ENCODE measurements around the gene DSCAM. TPM values are rescaled to one million over a fixed set of nuclear protein-coding genes. Genes with fewer than 3 reads are reported as not detected.

Gene DSCAM
- total RNA-seq, 1 donor from 2014 or later: not detected

GRCh38 chr21:40512590-40512989 is 334.4 kb downstream of the DSCAM start:
- DNase-seq (ENCODE audit: low spot score): no peak
- intact Hi-C loops (cut with DNase I): no loop called here

GRCh38 chr21:40507978-40508377 is 339.0 kb downstream of the DSCAM start:
- intact Hi-C loops (cut with DNase I): no loop called here
- no peak for DNase-seq (ENCODE audit: low spot score)

GRCh38 chr21:40505681-40506080 is 341.3 kb downstream of the DSCAM start:
- no peak for DNase-seq (ENCODE audit: low spot score)
- intact Hi-C loops (cut with DNase I): no loop called here

GRCh38 chr21:40505244-40505643 is 341.7 kb downstream of the DSCAM start:
- DNase-seq (ENCODE audit: low spot score): no peak
- intact Hi-C loops (cut with DNase I): no loop called here

GRCh38 chr21:40504825-40505224 is 342.1 kb downstream of the DSCAM start:
- DNase-seq (ENCODE audit: low spot score): no peak
- intact Hi-C loops (cut with DNase I): no loop called here

GRCh38 chr21:40496116-40496515 is 350.8 kb downstream of the DSCAM start:
- intact Hi-C loops (cut with DNase I): no loop called here
- DNase-seq (ENCODE audit: low spot score): no peak

- intact Hi-C loops (cut with DNase I): no loop called here
- DNase-seq (ENCODE audit: low spot score): no peak
These were observed 356.6 kb downstream of the DSCAM start for GRCh38 chr21:40490408-40490807.

- DNase-seq (ENCODE audit: low spot score): no peak
- intact Hi-C loops (cut with DNase I): no loop called here
These were observed 358.0 kb downstream of the DSCAM start for GRCh38 chr21:40489001-40489400.

GRCh38 chr21:40481764-40482163 is 365.2 kb downstream of the DSCAM start:
- intact Hi-C loops (cut with DNase I): no loop called here
- DNase-seq (ENCODE audit: low spot score): no peak

GRCh38 chr21:40474513-40474912 is 372.4 kb downstream of the DSCAM start:
- no peak for DNase-seq (ENCODE audit: low spot score)
- intact Hi-C loops (cut with DNase I): no loop called here

GRCh38 chr21:40472013-40472412 is 374.9 kb downstream of the DSCAM start:
- intact Hi-C loops (cut with DNase I): no loop called here
- no peak for DNase-seq (ENCODE audit: low spot score)

GRCh38 chr21:40471103-40471502 is 375.9 kb downstream of the DSCAM start:
- intact Hi-C loops (cut with DNase I): no loop called here
- DNase-seq (ENCODE audit: low spot score): no peak

GRCh38 chr21:40466893-40467483 is 380.0 kb downstream of the DSCAM start:
- DNase-seq (ENCODE audit: low spot score): no peak
- intact Hi-C loops (cut with DNase I): loop anchor here (2.0 to 10.0 kb wide), 2 partner anchors 378 to 602 kb away; partner anchors contain the start of gene DSCAM

- intact Hi-C loops (cut with DNase I): loop anchor here (10.0 kb wide), 1 partner anchor 379 kb away; the partner anchor contains the start of gene DSCAM
- DNase-seq (ENCODE audit: low spot score): no peak
These were observed 381.6 kb downstream of the DSCAM start for GRCh38 chr21:40465382-40465781.

- DNase-seq (ENCODE audit: low spot score): no peak
- intact Hi-C loops (cut with DNase I): loop anchor here (10.0 kb wide), 1 partner anchor 382 kb away; the partner anchor contains the start of gene DSCAM
These were observed 383.8 kb downstream of the DSCAM start for GRCh38 chr21:40463176-40463575.

- DNase-seq (ENCODE audit: low spot score): no peak
- intact Hi-C loops (cut with DNase I): loop anchor here (10.0 kb wide), 1 partner anchor 384 kb away; the partner anchor contains the start of gene DSCAM
These were observed 385.9 kb downstream of the DSCAM start for GRCh38 chr21:40461008-40461407.

GRCh38 chr21:40457741-40458140 is 389.2 kb downstream of the DSCAM start:
- intact Hi-C loops (cut with DNase I): no loop called here
- no peak for DNase-seq (ENCODE audit: low spot score)

- intact Hi-C loops (cut with DNase I): no loop called here
- DNase-seq (ENCODE audit: low spot score): no peak
These were observed 392.9 kb downstream of the DSCAM start for GRCh38 chr21:40454057-40454456.

- intact Hi-C loops (cut with DNase I): no loop called here
- no peak for DNase-seq (ENCODE audit: low spot score)
These were observed 393.8 kb downstream of the DSCAM start for GRCh38 chr21:40453183-40453582.

GRCh38 chr21:40452548-40452947 is 394.4 kb downstream of the DSCAM start:
- no peak for DNase-seq (ENCODE audit: low spot score)
- intact Hi-C loops (cut with DNase I): no loop called here

- intact Hi-C loops (cut with DNase I): no loop called here
- DNase-seq (ENCODE audit: low spot score): no peak
These were observed 399.9 kb downstream of the DSCAM start for GRCh38 chr21:40447016-40447415.
